Kidney (tissue), 14 donors: Measurements from ENCODE around the gene MAPKAP1. TPM values are rescaled to one million over a fixed set of nuclear protein-coding genes. Genes with fewer than 3 reads are reported as not detected.

Experiments
- DNase-seq, 5 donors: peaks; one replicate each; pipeline ENCODE4 v3.0.0-alpha.2; 2013 to 2020
- FAIRE-seq: peaks from 2 replicates; lab custom pipeline; 2012; peaks lifted over from hg19 to GRCh38; lab: Jason Lieb, UNC
- H3K27ac ChIP-seq, 2 donors: one replicate each; pipeline ENCODE4 v1.7.0; 2013; ENCODE audit warnings: low read depth in 2 of 2, low read length in 2 of 2, inconsistent platforms in 1 of 2
- H3K27me3 ChIP-seq: one replicate; pipeline ENCODE4 v1.7.1; 2013; ENCODE audit warnings: low read length, inconsistent platforms; ENCODE audit not compliant: control insufficient read depth, insufficient read depth
- H3K36me3 ChIP-seq, 3 donors: one replicate each; pipeline versions ENCODE4 v1.7.0 to v1.7.1; 2013; ENCODE audit warnings: low read length in 3 of 3, control low read depth in 1 of 3, inconsistent platforms in 1 of 3; ENCODE audit not compliant: insufficient read depth in 3 of 3, control insufficient read depth in 2 of 3
- H3K4me1 ChIP-seq, 3 donors: one replicate each; pipeline versions ENCODE4 v1.7.0 to v1.7.1; 2013; ENCODE audit warnings: low read length in 3 of 3, inconsistent platforms in 1 of 3, low read depth in 1 of 3; ENCODE audit not compliant: control insufficient read depth in 2 of 3, insufficient read depth in 2 of 3
- H3K4me3 ChIP-seq, 3 donors: one replicate each; pipeline versions ENCODE4 v1.7.0 to v1.8.1; 2013; ENCODE audit warnings: low read length in 3 of 3, control low read depth in 1 of 3, inconsistent platforms in 1 of 3
- H3K9ac ChIP-seq, 3 donors: one replicate each; pipeline versions ENCODE4 v1.7.0 to v1.7.1; 2013; ENCODE audit warnings: low read length in 3 of 3, control low read depth in 1 of 3, inconsistent platforms in 1 of 3
- H3K9me3 ChIP-seq, 3 donors: one replicate each; pipeline versions ENCODE4 v1.7.0 to v1.7.1; 2013; ENCODE audit warnings: low read length in 3 of 3, control low read depth in 1 of 3, inconsistent platforms in 1 of 3; ENCODE audit not compliant: control insufficient read depth in 2 of 3, insufficient read depth in 1 of 3
- CTCF ChIP-seq: IDR thresholded peaks from 3 replicates; pipeline ENCODE4 v1.5.1; 2012; ENCODE audit warnings: mild to moderate bottlenecking, moderate library complexity, borderline replicate concordance; ENCODE audit not compliant: insufficient read depth; ENCODE audit errors: extremely low read depth
- intact Hi-C: fragments of 100-400 bp; cut with DNase I; formaldehyde crosslinking; loops from one replicate; pipeline ENCODE4 v1.11.1; 2022
- polyA plus RNA-seq: library from polyadenylated mRNA; stranded (reverse); fragments of 350-450 nt; fragmentation: Illumina TruSeq; extraction: RNeasy Lipid Tissue Mini Kit (QIAGEN cat#74804); gene quantifications from one replicate; pipeline ENCODE4 v1.2.3, GENCODE V29; 2014; ENCODE audit warnings: low read depth, low replicate concordance; ENCODE audit not compliant: insufficient read depth
- total RNA-seq: library from RNA; stranded (reverse); fragmentation: NEBNext Ultra II Directional; extraction: Animal tissue kit (Norgen Biotek cat#: 25700); gene quantifications from one replicate; pipeline ENCODE4 v1.2.1, GENCODE V29; 2021
- donor health status: control.
- donor health status: control.
- donor health status: control.
- donor health status: control.
- donor health status: control.
- donor health status: DM: yes; HTN: yes; CAD: no.
- donor health status: Normal renal cell carcinoma (clear cell type).

The MAPKAP1 gene
- total and polyA plus RNA-seq, 2 donors from 2014 or later: 70.5 to 99.4 TPM

- no peaks in the 10 kb centered on the region for H3K27me3 ChIP-seq
- no peak for TF ChIP-seq CTCF
- no peaks in the 10 kb centered on the region for H3K36me3 ChIP-seq
- no peaks in the 10 kb centered on the region for H3K9me3 ChIP-seq
- H3K4me3 ChIP-seq: no peak overlapping the region
- no peak overlapping the region for H3K27ac ChIP-seq
- H3K9ac ChIP-seq: no peak overlapping the region
- DNase-seq (peak in 2 of 5 donors; percentile 49 to 63), FAIRE-seq (no peak)
- H3K4me1 ChIP-seq: peaks cover 0 to 9% (median 8%) of the 10 kb centered on the region in 3 donors
- intact Hi-C loops: no loop called here
Observed at GRCh38 chr9:125511789-125512660, 195.0 kb downstream of the MAPKAP1 start.

GRCh38 chr9:125510980-125511379, 196.0 kb downstream of the MAPKAP1 start:
- Histone ChIP-seq H3K27me3 (no peaks in the 10 kb centered on the region), H3K27ac (no peak overlapping the region), H3K36me3 (no peaks in the 10 kb centered on the region), H3K4me3 (no peak overlapping the region), H3K9me3 (no peaks in the 10 kb centered on the region), H3K4me1 (peaks cover 0 to 9% (median 8%) of the 10 kb centered on the region in 3 donors), H3K9ac (no peak overlapping the region)
- DNase-seq: no peak
- TF ChIP-seq CTCF: no peak
- intact Hi-C loops: no loop called here
- no peak for FAIRE-seq

- peak in 1 of 5 donors; percentile 40 for DNase-seq
- Histone ChIP-seq H3K27me3 (no peaks in the 10 kb centered on the region), H3K9me3 (no peaks in the 10 kb centered on the region), H3K9ac (no peak overlapping the region), H3K27ac (no peak overlapping the region), H3K4me3 (no peak overlapping the region), H3K4me1 (peaks cover 0 to 11% (median 8%) of the 10 kb centered on the region in 3 donors), H3K36me3 (no peaks in the 10 kb centered on the region)
- intact Hi-C loops: no loop called here
- TF ChIP-seq CTCF: no peak
- FAIRE-seq: no peak
Observed at GRCh38 chr9:125509476-125509875, 197.5 kb downstream of the MAPKAP1 start.
